ENCODE results near the gene MIEN1.
"Not testable (repeated sequence)": the region's sequence is repeated elsewhere in the genome, so short reads cannot be mapped to it uniquely, and the experiment has no call there.

MIEN1 gene

GRCh38 chr17:39714234-39714633, 16.1 kb downstream of the MIEN1 start:
- FAIRE-seq, result no peak

DNA sequence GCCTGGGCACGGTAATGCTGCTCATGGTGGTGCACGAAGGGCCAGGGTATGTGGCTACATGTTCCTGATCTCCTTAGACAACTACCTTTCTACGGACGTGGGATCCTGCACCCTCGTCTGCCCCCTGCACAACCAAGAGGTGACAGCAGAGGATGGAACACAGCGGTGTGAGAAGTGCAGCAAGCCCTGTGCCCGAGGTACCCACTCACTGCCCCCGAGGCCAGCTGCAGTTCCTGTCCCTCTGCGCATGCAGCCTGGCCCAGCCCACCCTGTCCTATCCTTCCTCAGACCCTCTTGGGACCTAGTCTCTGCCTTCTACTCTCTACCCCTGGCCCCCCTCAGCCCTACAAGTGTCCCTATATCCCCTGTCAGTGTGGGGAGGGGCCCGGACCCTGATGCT, 18.5 kb downstream of the MIEN1 start:
- no peak for FAIRE-seq

GRCh38 chr17:39711071-39711470, 19.3 kb downstream of the MIEN1 start:
- not testable (repeated sequence) for FAIRE-seq

- no peak for FAIRE-seq
Observed at GRCh38 chr17:39709998-39710964, 20.1 kb downstream of the MIEN1 start.

DNA sequence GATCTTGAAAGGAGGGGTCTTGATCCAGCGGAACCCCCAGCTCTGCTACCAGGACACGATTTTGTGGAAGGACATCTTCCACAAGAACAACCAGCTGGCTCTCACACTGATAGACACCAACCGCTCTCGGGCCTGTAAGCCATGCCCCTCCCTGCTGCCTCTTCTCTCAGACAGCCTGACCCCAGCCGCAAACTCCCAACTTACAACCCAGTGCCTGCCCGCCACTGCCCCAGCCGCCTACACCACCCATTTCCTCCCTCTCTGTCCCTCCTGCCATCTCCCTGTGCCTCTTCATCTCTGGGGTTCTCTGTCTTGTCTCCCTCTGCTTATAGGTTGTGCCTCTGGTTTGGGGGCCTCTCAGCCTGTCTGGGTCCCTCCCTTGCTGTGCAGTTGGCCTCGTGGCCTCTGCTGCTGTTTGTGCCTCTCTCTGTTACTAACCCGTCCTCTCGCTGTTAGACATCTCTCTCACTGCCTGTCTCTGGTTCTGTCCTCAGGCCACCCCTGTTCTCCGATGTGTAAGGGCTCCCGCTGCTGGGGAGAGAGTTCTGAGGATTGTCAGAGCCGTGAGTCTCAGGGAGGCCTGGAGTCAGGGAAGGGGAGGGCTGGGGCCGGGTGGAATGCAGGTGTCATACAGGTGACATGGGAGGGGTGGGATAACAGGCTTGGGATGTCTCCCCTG, 20.9 kb downstream of the MIEN1 start:
- FAIRE-seq, result no peak

GRCh38 chr17:39706921-39707337, 23.4 kb downstream of the MIEN1 start:
- no peak for FAIRE-seq

DNA sequence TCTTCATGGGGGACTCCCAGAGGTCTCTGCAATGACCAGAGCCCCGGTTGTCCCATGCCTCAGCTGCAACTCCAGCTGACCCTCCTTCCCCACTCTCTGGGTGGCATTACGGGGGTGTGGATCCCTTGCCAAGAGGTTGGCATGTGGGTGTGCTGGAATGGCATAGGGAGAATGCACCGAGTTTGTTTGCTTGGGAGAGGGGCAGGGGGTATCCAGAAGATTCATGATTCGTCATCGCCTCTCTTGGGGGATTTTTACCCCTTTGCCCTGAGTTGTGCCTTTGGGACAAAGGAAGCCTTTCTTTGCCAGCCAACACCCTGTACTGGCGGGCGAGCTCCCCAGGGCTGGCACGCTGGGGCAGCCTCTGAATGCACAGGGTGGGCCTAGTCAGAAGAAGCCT, 23.9 kb downstream of the MIEN1 start:
- FAIRE-seq, result no peak

GRCh38 chr17:39705786-39706348, 24.5 kb downstream of the MIEN1 start:
- no peak for FAIRE-seq

DNA sequence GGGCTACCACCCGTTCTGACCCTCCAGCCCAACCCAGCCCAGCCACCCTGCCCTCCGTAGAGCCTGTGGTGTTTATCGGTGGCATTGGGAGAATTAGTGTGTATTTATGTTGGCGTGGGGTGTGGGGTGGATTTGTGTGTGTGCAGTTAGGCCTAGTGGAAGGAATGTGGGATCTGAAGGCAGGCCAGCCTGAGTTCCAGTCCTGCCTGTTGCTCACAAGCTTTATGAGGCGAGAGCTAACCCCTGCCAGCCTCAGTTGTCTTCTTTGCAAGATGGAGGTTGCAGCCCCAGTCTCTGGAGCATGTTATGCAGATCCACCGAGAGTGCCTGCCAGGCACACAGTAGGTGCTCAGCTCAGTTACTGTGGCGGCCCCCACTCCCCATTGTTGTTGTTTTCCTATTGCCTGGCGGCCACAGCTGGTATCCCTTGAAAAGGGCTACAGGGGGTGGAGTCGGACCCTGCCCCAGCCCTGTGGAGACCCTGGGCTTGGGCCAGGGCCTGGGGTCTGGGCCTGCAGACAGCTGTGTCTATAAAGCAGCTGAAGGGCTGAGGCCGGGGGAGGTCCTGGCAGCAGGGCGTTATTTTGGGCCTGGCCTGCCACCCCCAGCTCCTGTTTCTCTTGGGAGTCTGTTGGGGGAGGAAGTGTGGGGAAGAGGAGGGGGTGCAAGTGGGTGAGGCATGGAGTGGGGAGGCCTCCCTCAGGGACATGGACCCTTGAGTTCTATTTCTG, 25.3 kb downstream of the MIEN1 start:
- FAIRE-seq, result no peak

- no peak for FAIRE-seq
Observed at GRCh38 chr17:39703913-39704312, 26.4 kb downstream of the MIEN1 start.

- no peak for FAIRE-seq
Observed at GRCh38 chr17:39702901-39703893, 27.1 kb downstream of the MIEN1 start.

GRCh38 chr17:39701784-39702422, 28.4 kb downstream of the MIEN1 start:
- FAIRE-seq, result no peak

DNA sequence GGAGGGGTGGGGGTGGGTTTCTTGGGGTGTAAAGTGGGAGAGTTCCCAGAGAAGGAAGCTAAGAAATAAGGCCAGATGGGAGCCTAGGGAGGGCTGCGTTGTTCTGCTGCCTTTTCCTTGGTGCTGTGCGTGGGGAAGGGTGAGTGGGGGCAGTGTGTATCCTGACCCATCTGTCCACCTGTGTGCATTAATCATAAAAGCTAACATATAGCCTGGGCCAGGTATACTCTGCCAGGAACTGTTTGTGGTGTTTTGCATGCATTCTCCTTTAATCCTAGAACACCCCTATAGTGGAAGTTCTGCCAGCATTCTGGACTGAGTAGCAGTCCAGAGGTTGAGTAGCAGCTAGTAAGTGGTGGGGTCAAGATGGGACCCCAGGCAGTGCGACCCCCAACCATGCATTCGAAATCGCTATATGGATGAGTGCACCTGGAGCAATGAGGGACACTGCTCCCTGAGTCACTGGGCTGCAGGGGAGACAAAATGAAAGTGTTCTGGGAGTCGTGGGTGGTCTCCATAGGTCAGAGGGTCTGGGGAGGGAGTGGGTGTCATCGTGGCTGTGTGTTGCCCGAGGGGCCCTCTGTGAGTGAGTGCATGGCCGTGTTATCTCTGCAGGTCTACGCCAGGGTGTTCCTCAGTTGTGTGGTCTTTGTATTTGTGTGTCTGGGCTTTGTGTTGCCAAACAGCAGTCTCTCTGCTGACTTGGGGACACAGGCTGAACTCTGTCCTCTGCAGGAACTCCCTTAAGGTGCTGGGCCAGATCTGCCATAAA, 29.1 kb downstream of the MIEN1 start:
- FAIRE-seq, result no peak

GRCh38 chr17:39700148-39700987, 30.0 kb downstream of the MIEN1 start:
- no peak for FAIRE-seq

- no peak for FAIRE-seq
Observed at GRCh38 chr17:39699818-39700147, 30.5 kb downstream of the MIEN1 start, which contains the start of gene ERBB2. Gene ERBB2 (plus strand): TSS chr17:39700064. CDS start chr17:39700239, 175 bp downstream.

DNA sequence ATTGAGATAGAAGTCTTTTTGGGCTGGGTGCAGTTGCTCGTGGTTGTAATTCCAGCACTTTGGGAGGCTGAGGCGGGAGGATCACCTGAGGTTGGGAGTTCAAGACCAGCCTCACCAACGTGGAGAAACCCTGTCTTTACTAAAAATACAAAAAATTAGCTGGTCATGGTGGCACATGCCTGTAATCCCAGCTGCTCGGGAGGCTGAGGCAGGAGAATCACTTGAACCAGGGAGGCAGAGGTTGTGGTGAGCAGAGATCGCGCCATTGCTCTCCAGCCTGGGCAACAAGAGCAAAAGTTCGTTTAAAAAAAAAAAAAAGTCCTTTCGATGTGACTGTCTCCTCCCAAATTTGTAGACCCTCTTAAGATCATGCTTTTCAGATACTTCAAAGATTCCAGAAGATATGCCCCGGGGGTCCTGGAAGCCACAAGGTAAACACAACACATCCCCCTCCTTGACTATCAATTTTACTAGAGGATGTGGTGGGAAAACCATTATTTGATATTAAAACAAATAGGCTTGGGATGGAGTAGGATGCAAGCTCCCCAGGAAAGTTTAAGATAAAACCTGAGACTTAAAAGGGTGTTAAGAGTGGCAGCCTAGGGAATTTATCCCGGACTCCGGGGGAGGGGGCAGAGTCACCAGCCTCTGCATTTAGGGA, 31.0 kb downstream of the MIEN1 start:
- not testable (repeated sequence) for FAIRE-seq

DNA sequence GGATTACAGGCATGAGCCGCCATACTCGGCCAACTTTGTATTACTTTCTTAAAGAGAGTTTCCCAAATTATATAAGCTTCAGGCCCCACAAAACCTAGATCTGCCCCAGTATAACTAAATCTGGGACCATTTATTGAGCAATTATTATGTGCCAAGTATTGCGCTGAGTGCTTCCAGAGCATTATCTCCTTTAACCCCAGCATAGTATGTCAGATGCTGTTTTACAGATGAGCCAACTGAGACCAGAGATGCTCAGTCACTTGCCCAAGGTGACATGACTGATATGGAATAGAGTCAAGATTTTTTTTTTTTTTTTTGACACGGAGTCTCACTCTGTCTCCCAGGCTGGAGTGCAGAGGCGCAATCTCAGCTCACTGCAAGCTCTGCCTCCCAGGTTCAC, 32.4 kb downstream of the MIEN1 start:
- FAIRE-seq, result no peak

DNA sequence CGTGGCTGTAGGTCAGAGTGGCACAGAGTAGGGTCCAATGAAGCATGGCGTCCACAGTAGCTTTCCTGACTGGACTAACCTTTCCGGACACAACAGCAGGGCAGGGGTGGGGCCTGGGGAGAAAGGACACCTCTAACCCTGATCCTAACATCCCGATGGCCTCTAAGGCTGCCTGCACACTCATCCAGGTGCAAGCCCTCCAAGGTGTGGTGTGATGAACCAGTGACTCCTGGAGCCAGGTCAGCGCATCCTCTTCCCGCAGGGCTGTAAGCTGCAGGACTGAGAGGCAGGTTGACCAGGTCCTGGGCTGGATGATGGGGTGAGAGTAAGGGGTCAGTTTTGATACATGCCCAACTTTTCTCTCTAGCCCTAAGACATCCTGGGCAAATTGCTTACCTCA, 33.6 kb downstream of the MIEN1 start:
- no peak for FAIRE-seq

- no peak for FAIRE-seq
Observed at GRCh38 chr17:39695089-39695474, 35.2 kb downstream of the MIEN1 start.

Data from TTC549 (cell line).